PC-9 (cell line): ENCODE measurements around the gene MTIF2.

Source experiments
- CTCF ChIP-seq: fragments of 200-600 bp; sonication (generic); conservative IDR thresholded peaks from 2 replicates; pipeline ENCODE4 v1.6.1; 2017; ENCODE audit warnings: mixed run types, antibody characterized with exemption, mild to moderate bottlenecking, moderate library complexity
- EZH2 ChIP-seq: fragments of 200-600 bp; sonication (generic); IDR thresholded peaks from 2 replicates; pipeline ENCODE4 v1.8.0; 2017; ENCODE audit warnings: antibody characterized with exemption, low read depth

- no peak for TF ChIP-seq CTCF
- no peak for TF ChIP-seq EZH2
Observed at GRCh38 chr2:55277310-55277709, 8.3 kb upstream of the MTIF2 start.
